DMS53 (cell line): ENCODE measurements around the gene KRTAP2-4.
"Not testable (repeated sequence)": the region's sequence is repeated elsewhere in the genome, so short reads cannot be mapped to it uniquely, and the experiment has no call there.

Experiments used
- DNase-seq: peaks from one replicate; lab custom pipeline; 2025; lab: John Stamatoyannopoulos, UW

The KRTAP2-4 gene

GRCh38 chr17:41065829-41066624, at the start of gene KRTAP2-4:
Gene KRTAP2-4 (minus strand): TSS chr17:41065879. CDS start chr17:41065845, 34 bp downstream.
- no peak for DNase-seq

- no peak for DNase-seq
These were observed 45.6 kb upstream of the KRTAP2-4 start for GRCh38 chr17:41111151-41111885.

GRCh38 chr17:41108728-41109386, 43.2 kb upstream of the KRTAP2-4 start:
- DNase-seq, result not testable (repeated sequence)

GRCh38 chr17:41107941-41108450, 42.3 kb upstream of the KRTAP2-4 start:
- DNase-seq, result no peak

GRCh38 chr17:41105347-41105746, 39.7 kb upstream of the KRTAP2-4 start, which contains the start of gene KRTAP4-9:
Gene KRTAP4-9 (plus strand): TSS chr17:41105389. CDS start chr17:41105389, 0 bp downstream.
- not testable (repeated sequence) for DNase-seq

DNA sequence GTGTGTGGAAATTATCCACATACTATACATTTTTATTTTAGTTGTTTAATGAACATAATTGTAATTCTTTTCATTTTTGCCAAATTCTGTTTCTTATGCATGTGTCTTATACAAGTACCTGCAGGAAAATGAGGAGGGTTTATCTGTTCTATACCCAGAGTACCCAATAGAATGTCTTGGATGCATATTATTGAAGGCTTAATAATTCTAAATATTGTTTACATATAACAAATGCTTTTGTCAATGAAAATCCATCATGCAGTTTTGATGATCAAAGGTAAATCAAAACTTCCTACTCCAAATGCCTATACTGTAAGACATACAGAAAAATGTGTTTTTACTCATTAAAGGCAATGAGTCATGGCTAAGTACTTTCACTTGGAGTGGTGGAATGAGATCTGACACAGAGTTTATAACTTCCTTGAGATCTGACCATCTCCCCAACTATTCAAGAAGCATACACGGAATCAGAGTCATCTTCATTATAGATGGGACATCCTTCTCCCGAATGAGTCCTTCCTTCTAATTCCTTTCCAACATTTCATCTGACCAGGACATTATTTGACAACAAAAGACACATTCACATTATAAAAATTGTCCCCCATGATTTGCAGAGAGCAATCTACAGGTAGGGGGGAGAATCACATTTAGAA, 38.8 kb upstream of the KRTAP2-4 start:
- DNase-seq, result not testable (repeated sequence)

DNA sequence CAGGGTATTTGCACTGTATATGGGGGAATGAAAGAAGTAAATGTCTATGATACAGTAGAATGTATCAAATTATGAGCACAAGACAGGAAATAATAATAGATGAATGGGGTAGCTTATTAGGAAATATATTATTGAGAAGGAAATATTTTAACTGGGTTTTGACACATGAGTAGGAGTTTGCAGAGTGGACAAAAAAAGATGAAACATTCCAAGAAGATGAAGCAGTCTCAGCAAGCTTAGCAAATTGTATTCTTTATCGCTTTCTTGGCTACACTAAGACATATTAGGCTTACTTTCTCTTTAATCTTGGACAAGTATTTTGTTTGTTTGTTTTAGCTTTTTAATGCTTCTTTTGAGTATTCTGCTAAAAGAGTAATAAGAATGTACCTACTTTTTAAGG, 38.2 kb upstream of the KRTAP2-4 start:
- DNase-seq, result no peak

- DNase-seq, result no peak
These were observed 36.0 kb upstream of the KRTAP2-4 start, which contains the start of gene KRTAP4-16 for GRCh38 chr17:41101586-41102259. Gene KRTAP4-16 (minus strand): TSS chr17:41102209. CDS start chr17:41102209, 0 bp downstream.

GRCh38 chr17:41099682-41100480, 34.2 kb upstream of the KRTAP2-4 start:
- DNase-seq, result not testable (repeated sequence)

- no peak for DNase-seq
These were observed 32.8 kb upstream of the KRTAP2-4 start for GRCh38 chr17:41098481-41098880.

GRCh38 chr17:41098042-41098441, 32.4 kb upstream of the KRTAP2-4 start, which contains the start of gene KRTAP4-8:
Gene KRTAP4-8 (minus strand): TSS chr17:41098142. CDS start chr17:41098084, 58 bp downstream.
- DNase-seq, result no peak

DNA sequence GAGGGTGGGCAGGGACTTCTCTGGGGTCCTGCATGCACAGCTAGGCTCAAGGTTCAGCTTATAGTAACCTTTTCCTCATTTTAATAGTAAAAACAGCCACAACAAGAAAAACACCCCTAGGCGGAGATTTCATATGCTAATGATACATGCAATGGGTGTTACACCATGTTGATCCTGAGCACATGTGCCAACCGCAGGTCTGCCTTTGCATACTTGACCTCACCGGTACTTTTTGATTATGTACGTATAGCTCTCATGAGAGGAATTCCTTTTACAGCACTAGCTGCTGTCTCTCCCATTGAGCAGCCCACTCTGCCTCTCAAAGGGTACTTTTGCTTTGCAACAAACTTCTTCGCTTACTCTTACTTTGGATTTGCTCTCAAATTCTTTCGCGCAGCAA, 30.4 kb upstream of the KRTAP2-4 start:
- DNase-seq, result no peak

GRCh38 chr17:41088760-41089352, 23.2 kb upstream of the KRTAP2-4 start:
- not testable (repeated sequence) for DNase-seq

DNA sequence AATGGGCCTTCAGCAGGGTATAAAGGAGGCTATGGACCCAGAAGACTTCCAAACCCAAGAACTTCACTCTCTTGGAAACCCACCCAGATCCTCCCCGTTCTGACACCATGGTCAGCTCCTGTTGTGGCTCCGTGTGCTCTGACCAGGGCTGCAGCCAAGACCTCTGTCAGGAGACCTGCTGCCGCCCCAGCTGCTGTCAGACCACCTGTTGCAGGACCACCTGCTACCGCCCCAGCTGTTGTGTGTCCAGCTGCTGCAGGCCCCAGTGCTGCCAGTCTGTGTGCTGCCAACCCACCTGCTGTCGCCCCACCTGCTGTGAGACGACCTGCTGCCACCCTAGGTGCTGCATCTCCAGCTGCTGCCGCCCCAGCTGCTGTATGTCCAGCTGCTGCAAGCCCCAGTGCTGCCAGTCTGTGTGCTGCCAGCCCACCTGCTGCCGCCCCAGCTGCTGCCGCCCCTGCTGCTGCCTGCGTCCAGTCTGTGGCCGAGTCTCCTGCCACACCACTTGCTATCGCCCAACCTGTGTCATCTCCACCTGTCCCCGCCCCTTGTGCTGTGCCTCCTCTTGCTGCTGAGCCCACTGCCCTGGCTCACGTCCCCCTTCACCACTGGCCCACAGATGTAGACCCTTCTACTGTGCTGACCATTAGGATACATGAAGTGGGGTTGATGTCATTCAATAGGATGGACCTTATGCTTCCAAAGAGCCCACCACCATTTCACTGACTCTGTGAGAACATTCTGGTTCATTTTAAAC, 18.6 kb upstream of the KRTAP2-4 start, which contains the start of gene KRTAP4-7:
Gene KRTAP4-7 (plus strand): TSS at position 51 of the 757 bp plus-strand sequence. CDS start 57 bp downstream, at position 108.
- not testable (repeated sequence) for DNase-seq

GRCh38 chr17:41083427-41083826, 17.7 kb upstream of the KRTAP2-4 start:
- not testable (repeated sequence) for DNase-seq

GRCh38 chr17:41082626-41083025, 16.9 kb upstream of the KRTAP2-4 start:
- no peak for DNase-seq

DNA sequence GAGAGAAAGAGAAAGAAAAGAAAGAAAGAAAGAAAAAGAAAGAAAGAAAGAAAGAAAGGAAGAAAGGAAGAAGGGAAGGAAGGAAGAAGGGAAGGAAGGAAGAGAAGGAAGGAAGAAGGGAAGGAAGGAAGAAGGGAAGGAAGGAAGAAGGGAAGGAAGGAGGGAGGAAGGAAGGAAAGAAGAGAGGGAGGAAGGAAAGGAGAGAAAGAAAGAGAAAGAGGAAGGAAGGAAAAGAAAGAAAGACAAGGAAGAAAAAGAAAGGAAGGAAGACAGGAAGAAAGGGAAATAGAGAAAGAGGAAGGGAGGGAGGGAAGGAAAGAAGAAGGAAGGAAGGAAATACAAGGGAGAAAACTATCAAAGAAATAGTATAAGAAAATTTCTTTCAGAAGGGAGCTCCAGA, 11.1 kb upstream of the KRTAP2-4 start:
- no peak for DNase-seq

GRCh38 chr17:41073676-41074075, 8.0 kb upstream of the KRTAP2-4 start:
- no peak for DNase-seq
